ENCODE measurements around the gene ARMC12.

GRCh38 chr6:35736253-35736894 lies 458 bp upstream of the ARMC12 start:
- no peak for TF ChIP-seq POLR2AphosphoS5 (IDR thresholded peaks at IDR 0.05; ENCODE audit: borderline replicate concordance, low read depth, low read length)
- no peak for TF ChIP-seq EZH2 (IDR thresholded peaks at IDR 0.05)

All from SK-N-MC (cell line).